ENCODE results near the gene ITGB3.

The ITGB3 gene

DNA sequence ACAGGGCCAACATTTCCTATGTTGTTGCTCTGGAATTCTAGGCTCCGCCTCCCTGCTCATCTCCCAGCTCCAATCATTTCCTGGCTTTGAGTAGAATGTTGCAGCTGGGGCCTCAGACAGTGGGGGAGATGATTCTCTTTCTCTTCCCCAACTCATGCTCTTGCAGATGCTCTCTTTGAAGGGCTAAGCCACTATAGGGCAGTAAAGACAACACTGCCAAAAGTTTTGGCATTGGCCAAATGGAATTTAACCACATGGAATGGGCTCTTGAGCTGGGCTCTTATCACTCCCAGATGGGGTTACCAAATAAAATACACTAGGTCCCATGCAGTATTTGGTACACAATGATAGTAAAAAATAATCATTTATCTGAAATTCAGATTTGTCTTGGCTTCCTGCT is 50.6 kb downstream of the ITGB3 start:
- no peak for DNase-seq

DNA sequence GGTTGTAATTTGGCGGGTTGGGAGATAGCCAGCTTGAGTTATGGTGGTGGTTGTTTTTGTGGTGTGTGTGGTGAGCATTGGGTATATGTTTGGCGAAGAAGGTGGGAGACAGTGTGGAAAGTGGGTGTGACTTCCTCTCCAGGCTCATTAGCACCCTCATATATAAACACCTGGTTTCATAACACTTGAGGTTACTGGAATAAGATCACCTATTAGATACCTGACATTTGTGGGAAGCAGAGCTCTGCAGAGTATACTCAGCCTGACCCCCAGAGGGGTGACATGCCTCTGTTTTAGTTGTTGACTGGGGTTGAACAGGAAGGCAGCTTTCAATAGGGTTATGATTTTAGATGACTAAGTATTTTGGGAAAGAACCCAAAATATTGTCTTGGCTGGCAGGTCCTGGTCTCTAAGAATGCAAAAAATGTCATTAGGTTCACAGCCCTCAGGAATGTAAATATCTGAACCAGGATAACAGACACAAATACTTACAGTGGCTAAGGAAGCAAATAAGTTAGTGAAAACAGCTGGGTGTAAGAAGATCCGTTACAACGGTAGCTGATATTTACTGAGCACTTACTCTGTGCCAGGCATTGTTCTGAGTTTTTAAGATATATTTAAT is 51.8 kb downstream of the ITGB3 start:
- DNase-seq: peak; percentile 13

DNA sequence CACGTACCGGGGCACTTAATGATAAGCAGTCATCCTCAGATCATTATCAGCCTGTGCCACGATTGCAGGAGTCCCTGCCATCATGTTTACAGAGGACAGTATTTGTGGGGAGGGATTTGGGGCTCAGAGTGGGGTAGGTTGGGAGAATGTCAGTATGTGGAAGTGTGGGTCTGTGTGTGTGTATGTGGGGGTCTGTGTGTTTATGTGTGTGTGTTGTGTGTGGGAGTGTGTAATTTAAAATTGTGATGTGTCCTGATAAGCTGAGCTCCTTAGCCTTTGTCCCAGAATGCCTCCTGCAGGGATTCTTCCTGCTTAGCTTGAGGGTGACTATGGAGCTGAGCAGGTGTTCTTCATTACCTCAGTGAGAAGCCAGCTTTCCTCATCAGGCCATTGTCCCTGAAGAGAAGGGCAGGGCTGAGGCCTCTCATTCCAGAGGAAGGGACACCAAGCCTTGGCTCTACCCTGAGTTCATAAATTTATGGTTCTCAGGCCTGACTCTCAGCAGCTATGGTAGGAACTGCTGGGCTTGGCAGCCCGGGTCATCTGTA is 56.6 kb downstream of the ITGB3 start:
- DNase-seq: no peak

DNA sequence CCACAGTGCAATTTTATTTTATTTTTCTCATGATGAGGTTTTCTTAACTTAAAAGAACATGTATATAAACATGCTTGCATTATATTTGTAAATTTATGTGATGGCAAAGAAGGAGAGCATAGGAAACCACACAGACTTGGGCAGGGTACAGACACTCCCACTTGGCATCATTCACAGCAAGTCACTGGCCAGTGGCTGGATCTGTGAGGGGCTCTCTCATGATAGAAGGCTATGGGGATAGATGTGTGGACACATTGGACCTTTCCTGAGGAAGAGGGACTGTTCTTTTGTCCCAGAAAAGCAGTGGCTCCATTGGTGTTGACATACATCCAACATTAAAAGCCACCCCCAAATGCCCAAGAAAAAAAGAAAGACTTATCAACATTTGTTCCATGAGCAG is 57.8 kb downstream of the ITGB3 start:
- DNase-seq: no peak

DNA sequence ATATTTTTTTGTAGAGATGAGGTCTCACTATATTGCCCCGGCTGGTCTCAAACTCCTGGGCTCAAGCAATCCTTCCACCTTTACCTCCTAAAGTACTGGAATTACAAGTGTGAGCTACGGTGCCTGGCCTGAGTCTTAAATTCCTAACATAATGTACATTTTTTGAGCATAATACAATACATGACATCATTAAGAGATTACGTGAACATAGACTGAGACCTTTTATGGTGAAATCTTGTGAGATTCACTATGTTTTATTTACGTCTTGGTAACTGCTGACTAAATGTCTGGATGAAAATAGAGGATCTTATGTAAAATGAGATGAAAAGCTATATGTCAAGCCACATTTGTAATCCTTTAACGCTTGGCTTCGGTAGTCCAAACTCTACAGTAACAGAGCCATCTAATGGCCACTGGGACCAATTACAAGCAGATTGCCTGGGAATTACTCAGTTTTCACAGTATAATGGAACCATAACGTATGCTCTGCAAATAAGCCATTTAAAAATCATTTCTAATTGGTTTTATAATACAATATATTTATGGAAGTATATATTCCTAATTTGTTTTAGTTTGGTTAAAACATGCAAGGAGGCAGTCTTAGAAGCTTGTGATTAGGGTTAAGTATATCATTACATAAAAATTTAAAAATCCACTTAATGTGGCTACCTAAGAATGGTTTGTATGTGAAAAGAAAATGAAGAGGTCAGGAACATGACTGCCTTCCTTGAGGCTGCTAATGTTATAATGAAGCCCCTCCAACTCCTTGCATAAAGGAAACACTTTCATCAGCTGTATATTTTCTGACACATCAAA is 62.0 kb downstream of the ITGB3 start:
- DNase-seq: peak; percentile 74

DNA sequence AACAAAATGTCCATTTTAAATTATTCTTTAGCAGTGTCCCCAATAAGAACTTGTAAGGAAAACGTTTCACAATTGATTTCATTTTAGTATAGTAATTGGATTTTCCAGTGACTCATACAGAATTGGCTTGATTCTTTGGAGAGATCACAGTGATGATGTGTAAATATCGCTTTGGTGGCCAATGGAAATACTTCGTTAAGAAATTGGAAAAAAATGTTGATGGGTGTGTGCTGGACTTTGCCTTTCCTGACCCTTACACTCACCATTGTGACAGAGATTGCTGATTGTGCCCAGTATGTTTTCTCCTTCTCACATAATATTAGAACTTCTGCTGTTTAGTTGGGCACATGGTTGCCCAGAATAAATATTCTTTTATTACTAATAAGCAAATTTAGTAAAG is 62.7 kb downstream of the ITGB3 start:
- DNase-seq: no peak

DNA sequence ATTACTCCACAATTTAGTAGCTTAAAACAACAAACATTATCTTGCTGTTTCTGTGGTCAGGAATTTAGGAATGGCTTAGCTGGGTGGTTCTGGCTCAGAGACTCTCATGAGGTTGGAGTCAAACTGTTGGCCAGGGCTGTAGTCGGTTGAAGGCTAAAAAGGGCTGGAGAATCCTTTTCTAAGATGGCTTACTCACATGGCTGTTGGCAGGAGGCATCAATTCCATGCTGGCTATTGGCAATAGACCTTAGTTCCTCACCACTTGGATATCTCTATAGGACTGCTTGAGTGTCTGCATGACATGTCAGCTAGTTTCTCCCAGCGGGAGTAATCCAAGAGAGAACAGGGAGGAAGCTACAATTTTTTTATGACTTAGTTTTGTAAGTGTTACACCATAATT is 63.5 kb downstream of the ITGB3 start:
- no peak for DNase-seq

DNA sequence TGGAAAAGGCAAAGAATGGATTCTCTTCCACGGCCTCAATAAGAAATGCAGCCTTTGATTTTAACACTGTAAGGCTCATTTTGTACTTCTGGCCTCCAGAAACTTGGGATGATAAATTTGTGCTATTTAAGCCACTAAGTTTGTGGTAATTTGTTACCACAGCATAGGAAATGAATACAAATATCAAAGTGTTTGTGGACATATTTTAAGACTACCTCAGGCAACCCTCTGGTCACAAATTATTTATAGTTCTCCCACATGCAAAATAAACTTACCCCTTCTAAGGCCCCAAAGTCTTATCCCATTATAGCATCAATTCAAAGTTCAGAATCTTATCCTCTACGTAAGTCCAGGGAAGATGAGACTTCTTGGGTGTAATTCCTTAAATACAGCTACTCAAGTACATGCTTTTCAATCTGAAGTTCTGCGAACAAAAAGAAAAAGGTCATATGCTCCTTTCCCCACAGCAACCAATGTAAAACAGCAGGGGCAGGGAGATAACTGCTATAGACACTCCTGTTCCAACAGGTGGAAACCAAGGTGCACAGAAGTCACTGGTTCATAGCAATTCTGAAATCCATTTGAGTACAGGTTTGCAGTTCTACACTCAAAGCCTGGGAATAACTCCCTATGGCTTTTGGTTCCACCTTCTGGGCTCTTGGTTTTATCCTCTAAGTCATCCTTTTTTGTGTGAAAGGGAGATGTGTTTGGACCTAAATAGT is 64.7 kb downstream of the ITGB3 start:
- DNase-seq: no peak

DNA sequence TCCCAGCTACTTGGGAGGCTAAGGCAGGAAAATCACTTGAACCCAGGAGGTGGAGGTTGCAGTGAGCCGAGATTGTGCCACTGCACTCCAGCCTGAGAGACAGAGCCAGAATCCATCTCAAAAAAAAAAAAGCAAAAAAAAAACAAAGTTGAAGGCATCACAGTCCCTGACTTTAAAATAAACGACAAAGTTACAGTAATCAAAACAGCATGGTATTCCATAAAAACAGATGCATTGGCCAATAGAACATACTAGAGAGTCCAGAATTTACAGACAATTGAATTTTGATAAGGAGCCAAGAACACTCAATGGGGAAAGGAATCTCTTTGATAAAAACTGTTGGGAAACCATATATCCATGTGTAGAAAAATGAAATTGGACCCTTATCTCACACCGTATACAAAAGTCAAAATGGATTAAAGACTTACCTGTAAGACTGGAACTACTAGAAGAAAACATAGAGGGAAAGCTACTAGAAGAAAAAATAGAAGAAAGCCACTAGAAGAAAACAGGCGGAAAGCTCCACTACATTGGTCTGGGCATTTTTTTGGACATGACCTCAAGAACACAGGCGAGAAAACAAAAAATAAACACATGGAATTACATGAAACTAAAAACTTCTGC is 67.4 kb downstream of the ITGB3 start:
- no peak for DNase-seq

DNA sequence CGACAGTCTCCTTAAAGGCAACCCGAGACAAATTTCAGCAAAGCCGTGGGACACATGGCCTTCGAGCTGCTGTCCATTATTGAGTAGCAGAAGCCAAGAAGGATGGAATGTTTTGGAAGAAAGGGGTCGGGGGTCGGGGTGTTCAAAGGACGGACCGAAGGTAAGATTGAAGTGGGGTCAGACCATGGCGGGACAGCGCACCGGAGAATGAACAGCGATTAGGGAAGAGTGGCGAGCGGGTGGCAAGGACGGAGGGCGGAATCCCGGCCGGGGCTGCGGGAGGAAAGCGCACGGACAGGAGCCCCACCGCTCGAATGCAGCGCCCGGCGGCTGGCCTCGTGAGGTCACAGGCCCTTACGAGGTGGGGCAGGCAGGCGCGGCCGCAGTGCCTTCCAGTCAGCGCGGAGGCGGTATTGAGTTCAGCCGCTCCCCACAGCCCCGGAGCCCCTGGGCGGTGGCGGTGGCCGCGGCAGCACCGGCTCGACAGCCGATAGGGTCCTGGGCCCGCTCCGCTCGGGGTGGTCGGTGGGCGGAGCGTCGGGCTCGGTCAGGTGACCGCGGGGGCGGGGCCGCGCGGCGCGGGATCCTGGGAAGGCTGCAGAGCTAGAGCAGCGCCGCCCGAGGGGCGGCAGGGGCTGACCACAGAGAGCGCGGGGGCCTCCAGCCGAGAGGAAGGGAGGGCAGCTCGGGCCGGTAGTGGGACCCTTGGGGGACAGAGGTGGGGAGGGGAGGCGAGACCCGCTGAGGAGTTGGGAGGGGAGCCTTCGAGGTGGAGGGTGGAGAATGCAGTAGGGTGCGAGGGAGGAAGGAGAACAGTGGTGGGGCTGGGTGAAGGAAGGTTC is 70.0 kb downstream of the ITGB3 start, which contains the start of gene EFCAB13:
EFCAB13 (plus strand) TSS at position 574 of the 842 bp plus-strand sequence. CDS start 4,399 bp downstream, outside the sequence.
- peak; percentile 78 for DNase-seq

DNA sequence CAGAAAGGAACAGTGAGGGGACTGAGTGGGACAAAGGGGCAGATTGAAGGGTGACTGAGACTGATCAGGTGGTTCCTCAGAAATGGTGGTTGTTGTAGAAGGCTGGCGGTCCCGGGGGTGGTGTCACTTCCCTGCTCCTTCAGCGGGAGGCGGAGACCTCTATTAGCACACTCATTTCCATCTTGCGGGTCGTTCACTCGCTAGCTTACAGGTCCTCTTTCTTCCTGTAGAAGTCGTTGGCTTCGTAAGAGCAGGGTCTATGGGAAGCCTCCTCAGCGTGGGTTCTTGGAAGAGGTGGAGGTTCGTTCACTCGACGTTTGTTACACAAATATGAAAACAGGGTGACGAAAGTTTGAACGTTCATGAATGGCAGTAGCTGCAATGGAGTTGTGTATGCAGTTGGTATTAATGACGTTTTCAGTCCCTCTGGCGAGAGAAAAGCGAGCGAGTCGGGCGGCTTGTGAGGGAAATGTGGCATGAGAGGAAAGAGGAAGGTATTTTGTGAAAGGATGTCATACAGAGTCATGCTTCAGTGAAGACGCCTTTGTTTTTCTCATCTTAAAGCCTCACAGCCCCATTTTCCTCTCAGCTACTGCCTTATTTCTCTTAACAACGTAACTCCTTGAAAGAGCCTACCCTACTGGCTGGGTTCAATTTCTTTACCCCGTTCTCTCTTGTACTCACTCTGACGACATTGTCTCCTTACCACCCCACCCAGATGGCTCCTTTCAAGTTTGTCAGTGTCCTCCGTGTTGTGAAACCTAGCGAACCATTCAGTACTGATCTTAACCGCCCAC is 70.8 kb downstream of the ITGB3 start:
- DNase-seq: peak; percentile 37

DNA sequence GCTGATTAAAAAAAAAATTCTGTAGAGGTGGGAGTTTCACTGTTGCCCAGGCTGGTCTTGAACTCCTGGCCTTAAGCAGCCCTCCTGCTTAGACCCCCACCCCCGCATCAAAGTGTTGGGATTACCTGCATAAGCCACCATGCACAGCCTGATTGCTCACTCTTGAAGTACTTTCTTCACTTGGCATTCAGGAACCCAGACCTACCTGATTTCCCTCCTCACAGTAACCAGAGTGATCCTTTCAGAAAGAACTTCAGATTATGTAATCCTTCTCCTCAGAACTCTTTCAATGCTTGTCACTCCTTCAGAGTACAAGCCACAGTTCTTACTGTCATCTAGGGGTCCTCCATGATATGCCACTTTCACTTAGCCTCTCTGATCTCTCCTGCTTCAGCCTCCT is 71.5 kb downstream of the ITGB3 start:
- no peak for DNase-seq

DNA sequence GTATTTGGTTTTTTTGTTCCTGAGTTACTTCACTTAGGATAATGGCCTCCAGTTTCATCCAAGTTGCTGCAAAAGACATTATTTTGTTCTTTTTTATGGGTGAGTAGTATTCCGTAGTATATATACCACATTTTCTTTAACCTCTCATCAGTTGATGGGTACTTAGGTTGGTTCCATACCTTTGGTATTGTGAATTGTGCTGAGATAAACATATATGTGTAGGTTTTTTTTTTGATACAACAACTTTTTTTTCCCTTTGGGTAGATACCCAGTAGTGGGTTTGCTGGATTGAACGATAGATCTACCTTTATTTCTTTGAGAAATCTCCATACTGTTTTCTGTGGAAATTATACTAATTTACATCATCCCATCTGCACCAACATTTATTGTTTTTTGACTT is 76.9 kb downstream of the ITGB3 start:
- no peak for DNase-seq

DNA sequence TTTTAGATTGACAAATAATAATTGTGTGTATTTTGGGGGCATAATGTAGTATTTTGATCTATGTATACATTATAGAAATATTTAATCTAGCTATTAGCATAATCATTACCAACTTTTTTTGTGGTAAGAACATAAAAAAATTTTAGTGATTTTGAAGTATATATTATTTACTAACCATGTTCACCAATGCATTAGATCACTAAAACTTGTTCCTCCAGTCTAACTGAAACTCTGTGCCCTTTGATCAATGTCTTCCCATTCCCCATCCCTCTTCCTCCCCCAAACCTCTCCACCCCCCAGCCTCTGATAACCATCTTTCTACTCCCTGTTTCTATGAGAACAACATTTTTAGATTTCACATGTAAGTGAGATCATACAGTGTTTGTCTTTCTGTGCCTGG is 78.7 kb downstream of the ITGB3 start:
- DNase-seq: no peak

DNA sequence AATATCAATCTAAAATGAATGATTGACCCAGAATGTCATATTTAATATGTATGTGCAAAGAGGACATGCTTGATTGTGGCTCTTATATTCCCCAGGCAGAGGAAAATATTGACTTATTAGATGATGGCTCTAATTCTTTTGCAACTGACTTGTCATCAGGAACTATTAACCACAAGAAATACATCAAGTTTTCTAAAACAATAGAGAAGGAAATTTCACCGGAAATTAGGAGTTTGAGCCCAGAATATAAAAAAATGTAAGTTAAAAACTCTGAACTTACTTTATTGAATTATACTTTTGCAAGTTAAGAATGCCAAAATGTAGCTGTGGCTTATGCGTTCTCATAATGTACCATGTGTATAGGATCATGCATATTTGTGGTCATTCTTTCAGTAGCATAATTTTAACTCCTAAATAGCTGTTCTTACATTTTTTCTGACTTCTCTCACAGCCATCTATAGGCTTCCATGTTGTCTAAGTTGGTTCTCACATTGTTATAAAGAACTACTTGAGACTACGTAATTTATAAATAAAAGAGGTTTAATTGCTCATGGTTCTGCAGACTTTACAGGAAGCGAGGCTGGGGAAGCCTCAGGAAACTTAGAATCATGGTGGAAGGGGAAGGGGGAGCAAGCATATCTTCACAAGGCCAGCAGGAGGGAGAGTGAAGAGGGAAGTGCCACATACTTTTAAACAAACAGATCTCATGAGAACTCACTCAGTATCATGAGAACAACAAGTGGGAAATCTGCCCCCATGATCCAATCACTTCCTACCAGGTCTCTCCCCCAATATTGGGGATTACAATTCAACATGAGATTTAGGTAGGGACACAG is 81.7 kb downstream of the ITGB3 start:
- no peak for DNase-seq

DNA sequence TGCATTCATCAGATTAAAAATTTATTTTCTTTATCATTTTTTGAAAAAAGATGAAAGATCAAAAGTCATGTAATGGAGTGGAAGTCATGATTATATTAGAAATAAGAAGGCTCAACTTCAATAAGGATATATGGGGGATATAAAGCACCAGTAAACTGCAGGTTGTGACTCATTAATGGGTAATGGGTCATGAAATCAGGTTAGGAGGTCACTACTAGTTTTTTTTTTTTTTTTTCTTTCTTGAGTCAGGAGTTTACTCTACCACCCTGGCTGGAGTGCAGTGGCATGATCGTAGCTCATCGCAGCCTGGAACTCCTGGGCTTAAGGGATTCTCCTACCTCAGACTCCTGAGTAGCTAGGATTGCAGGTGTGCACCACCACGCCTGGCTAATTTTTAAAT is 84.4 kb downstream of the ITGB3 start:
- DNase-seq: no peak

DNA sequence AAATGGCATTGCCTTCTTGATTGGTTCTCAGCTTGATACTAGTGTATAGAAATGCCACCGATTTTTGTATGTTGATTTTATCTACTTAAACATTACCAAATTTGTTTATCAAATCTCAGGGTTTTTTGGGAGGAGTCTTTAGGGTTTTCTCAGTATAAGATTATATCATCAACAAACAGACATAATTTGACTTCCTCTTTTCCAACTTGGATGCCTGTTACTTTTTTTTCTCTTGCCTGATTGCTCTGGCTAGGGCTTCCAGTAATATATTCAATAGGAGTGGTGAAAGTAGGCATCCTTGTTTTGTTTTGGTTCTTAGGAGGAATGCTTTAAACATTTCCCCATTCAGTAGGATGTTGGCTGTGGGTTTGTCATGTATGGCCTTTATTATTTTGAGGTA is 99.2 kb downstream of the ITGB3 start:
- no peak for DNase-seq

DNA sequence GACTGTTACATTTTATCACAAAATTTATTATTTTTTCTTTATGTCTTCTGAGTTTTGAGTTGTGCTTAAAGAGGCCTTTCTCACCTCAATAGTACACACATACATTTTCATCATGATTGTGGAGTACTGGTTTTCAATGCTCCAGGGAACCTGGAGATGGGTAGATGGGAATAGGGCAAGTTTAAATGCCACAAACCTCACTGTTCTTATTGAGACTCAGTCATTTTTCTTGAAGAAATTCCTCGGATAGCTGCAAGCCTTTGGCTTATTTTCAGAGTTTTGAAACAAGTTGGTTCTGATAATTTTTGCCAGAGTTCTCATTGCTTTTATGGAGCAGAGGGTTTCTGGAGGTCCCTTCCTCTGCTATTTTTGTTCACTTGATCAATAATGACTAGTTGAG is 105.0 kb downstream of the ITGB3 start:
- DNase-seq: no peak

Measured in activated CD4-positive, alpha-beta T cell treated with anti-CD3 and anti-CD28 coated beads, Interleukin-10, Interleukin-2, amounts not matched to agents 100 ng/mL and 50 ng/mL, durations not matched to agents 16 hours and 8 hours (primary cell).